ENCODE results near the gene KMT2C. TPM values are rescaled to one million over a fixed set of nuclear protein-coding genes. Genes with fewer than 3 reads are reported as not detected.

The KMT2C gene
- total and polyA plus RNA-seq, 2 of the 8 experiments (the other 6 are each of a cell fraction or from before 2014, with no cell fraction given), result 9.1 to 40.8 TPM

DNA sequence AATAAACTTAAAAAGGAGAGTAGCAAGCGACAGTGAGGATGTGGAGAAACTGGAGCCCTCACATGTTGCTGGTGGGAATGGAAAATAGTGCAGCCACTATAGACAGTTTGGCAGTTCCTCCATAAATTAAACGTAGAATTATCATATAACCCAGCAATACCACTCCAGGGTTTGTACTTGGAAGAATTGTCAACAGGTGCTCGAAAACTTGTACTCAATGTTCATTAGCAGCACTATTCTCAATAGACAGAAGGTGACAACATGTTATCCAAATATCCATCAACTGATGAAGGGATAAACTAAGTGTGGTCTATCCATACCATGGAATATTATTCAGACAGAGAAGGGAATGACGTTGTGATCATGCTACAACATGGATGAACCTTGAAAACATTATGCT is 338.5 kb downstream of the KMT2C start (continued):
- no peak for TF ChIP-seq MAFK (IDR thresholded peaks at IDR 0.05; ENCODE audit: low read depth, low read length)

Data from H1 (cell line).